ENCODE data around the gene CD28. TPM values are rescaled to one million over a fixed set of nuclear protein-coding genes. Genes with fewer than 3 reads are reported as not detected.

CD28 gene
- total RNA-seq, 4 donors from 2014 or later, result 1.6 to 16.3 (median 6.0) TPM

DNA sequence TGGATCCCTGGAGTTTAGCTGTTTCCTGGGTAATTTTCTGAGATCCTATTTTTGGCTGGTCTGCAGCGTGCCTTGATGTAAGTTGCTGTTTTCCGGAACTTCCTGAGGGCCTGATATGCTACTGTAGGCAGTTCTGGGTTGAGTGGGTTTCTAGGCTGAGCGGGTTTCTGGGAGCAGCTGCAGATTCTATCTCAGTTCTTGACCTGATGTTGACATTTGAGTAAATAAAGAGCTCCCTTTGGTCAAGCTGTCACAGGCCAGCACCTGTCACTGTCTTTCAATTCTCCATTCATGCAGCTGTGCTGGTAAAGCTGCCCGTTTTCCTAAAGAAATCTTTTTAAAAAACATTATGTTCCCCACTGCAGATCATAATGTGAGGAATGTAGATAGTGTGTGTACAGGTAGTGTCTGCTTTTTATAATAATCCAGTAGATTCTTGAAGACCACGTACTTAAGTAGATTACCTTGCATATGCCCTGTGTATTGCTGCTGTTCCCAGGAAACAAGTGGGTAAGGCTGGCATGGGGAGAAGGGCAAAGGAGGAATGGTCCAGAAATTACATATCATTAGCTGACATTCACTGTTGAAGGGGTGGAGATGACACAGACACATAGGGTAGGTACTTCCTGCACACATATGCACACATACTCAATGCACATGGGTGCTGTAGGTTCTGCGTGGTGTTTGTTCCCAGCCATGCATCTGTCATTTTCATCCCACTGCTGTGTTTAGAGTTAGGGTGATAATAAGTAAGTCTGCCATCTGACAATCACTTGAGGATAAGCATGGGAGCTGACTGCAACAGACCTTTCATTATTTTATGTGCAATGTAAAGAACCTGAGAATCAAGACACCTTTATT lies 25.9 kb downstream of the CD28 start:
- no peak for ATAC-seq (ENCODE audit: low FRiP score)
- TF ChIP-seq, protein P1, sequence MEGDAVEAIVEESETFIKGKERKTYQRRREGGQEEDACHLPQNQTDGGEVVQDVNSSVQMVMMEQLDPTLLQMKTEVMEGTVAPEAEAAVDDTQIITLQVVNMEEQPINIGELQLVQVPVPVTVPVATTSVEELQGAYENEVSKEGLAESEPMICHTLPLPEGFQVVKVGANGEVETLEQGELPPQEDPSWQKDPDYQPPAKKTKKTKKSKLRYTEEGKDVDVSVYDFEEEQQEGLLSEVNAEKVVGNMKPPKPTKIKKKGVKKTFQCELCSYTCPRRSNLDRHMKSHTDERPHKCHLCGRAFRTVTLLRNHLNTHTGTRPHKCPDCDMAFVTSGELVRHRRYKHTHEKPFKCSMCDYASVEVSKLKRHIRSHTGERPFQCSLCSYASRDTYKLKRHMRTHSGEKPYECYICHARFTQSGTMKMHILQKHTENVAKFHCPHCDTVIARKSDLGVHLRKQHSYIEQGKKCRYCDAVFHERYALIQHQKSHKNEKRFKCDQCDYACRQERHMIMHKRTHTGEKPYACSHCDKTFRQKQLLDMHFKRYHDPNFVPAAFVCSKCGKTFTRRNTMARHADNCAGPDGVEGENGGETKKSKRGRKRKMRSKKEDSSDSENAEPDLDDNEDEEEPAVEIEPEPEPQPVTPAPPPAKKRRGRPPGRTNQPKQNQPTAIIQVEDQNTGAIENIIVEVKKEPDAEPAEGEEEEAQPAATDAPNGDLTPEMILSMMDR (IDR thresholded peaks at IDR 0.05), result no peak
- DNase-seq (ENCODE audit: low spot score), result no peak

DNA sequence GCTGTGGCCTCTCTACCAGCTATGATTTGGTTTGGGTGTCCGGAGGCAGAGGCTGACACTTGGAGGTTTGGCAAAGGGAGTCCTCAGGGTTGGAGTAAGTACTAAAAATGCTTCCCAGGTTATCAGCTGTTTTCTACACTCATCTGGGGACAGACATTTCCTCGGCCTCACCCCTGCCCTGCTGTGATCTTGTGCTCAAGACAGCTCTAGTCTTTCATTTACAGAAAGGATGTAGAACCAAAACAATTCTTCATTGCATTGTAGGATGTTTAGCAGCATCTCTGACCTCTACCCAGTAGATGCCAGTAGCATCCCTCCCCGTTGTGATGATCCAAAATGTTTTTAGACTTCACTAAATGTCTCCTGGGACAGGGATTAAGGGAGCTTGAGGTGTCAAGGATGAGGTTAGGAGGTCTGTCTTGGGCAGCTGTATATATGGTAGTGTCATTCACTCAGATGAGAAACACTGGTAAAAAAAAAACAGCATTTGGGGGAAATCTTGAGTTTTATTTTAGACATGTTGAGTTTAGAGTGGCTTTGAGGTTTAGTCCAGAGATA lies 26.6 kb downstream of the CD28 start:
- TF ChIP-seq, protein P1 (IDR thresholded peaks at IDR 0.05), result no peak
- ATAC-seq (ENCODE audit: low FRiP score) (no peak), DNase-seq (ENCODE audit: low spot score) (no peak)

DNA sequence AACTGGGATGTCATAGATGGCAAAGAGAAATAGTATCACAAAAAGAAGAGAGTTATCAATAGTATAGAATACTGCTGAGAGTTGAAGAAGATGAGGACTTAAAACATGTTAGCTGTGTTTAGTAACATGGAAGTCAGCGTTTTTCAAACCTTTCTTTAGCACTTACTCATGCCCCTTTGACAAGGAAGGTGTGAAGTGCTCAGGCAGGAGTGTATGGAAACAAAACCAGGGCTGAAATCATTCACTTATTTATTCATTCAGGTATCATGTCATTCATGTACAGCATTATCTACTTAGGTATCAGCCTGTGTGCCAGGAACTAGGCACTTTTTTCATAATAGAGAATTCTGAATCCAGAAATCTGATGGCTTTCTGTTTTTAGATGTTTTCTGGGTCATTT lies 27.2 kb downstream of the CD28 start:
- DNase-seq (ENCODE audit: low spot score), result no peak
- TF ChIP-seq, protein P1 (IDR thresholded peaks at IDR 0.05), result no peak
- ATAC-seq (ENCODE audit: low FRiP score), result no peak

DNA sequence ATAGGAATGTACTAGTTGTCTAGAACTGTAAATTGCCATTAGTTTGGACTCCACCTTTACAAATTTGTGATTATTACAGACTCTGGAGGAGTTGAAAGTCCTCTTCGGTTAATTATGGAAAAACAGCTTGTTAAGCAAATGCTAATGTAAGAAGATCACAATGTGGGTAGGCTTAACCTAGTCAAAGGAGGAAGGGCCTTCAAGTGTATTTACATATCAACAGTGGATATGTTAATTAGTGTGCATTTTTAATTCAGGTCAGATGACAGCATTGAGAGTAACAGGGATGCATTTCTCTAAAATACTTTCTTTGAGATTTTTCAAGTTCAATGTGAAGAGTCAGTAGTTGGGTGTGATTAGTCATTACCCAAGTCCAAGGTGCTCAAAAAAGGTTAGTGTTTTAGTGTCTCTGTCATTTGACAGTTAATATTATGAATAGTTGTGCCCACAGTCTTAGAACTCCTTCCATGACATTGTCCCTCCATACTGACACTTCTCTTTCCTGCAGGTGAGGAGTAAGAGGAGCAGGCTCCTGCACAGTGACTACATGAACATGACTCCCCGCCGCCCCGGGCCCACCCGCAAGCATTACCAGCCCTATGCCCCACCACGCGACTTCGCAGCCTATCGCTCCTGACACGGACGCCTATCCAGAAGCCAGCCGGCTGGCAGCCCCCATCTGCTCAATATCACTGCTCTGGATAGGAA lies 28.0 kb downstream of the CD28 start:
- TF ChIP-seq, protein P1 (IDR thresholded peaks at IDR 0.05), result no peak
- ATAC-seq (ENCODE audit: low FRiP score) (no peak), DNase-seq (ENCODE audit: low spot score) (no peak)

DNA sequence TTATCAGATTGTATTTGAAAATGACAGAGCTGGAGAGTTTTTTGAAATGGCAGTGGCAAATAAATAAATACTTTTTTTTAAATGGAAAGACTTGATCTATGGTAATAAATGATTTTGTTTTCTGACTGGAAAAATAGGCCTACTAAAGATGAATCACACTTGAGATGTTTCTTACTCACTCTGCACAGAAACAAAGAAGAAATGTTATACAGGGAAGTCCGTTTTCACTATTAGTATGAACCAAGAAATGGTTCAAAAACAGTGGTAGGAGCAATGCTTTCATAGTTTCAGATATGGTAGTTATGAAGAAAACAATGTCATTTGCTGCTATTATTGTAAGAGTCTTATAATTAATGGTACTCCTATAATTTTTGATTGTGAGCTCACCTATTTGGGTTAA lies 30.9 kb downstream of the CD28 start:
- no peak for ATAC-seq (ENCODE audit: low FRiP score)
- DNase-seq (ENCODE audit: low spot score), result no peak
- TF ChIP-seq, protein P1 (IDR thresholded peaks at IDR 0.05), result no peak

DNA sequence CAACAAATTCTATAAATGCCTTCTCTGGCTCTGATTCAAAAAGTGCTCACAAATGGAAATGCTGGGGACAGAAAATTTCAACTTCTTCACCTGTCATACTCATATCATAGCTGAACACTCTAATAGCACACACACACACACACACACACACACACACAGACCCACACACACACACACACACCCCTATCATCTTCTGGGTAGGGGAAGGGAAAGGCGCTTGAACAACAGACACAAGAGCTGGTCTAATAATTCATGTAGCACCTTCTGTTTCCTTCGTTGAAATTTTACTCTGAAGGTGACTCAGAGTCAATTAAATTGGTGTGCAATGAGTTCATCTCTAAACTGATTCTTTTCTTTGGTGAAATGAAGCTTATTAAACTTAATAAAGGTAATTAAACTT lies 32.9 kb downstream of the CD28 start:
- no peak for ATAC-seq (ENCODE audit: low FRiP score)
- TF ChIP-seq, protein P1 (IDR thresholded peaks at IDR 0.05), result no peak
- no peak for DNase-seq (ENCODE audit: low spot score)
